ENCODE measurements around the gene CFAP299. TPM values are rescaled to one million over a fixed set of nuclear protein-coding genes. Genes with fewer than 3 reads are reported as not detected.

Gene CFAP299
- total and polyA plus RNA-seq, 2 of the 13 experiments (the other 11 are each of a cell fraction or from before 2014, with no cell fraction given), result not detected

DNA sequence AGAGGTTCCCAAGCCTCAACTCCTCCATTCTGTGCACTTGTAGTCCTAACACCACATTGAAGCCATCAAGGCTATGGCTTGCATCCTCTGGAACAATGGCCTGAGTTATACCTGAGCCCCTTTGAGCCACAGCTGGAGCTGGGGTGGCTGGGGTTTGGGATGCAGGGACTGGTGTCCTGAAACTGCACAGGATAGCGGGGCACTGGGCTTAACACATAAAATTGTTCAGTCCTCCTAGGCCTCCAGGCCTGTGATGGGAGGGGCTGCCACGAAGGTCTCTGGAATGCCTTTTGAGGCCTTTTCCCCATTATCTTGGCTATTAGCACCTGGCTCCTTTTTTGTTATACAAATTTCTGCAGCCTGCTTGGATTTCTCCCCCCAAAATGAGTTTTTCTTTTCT, 35.5 kb downstream of the CFAP299 start:
- Histone ChIP-seq H2AFZ (ENCODE audit: low read length) (no peak overlapping the region), H3K4me1 (ENCODE audit: insufficient read depth, low read length) (no peaks in the 10 kb centered on the region), H3K9ac (ENCODE audit: insufficient read depth, low read depth, low read length) (no peak overlapping the region), H3K27me3 (ENCODE audit: control insufficient read depth in 1 of 2, insufficient read depth in 2 of 2, low read length in 2 of 2) (no peaks in the 10 kb centered on the region), H3K9me3 (ENCODE audit: low read length) (peaks cover 11% of the 10 kb centered on the region), H3K27ac (ENCODE audit: extremely low read length, insufficient read depth, low read length) (no peak overlapping the region), H4K20me1 (ENCODE audit: insufficient read depth, low read length) (no peaks in the 10 kb centered on the region), H3K4me3 (replicated peaks in 1 of 3; ENCODE audit: insufficient read depth in 1 of 3, low read depth in 2 of 3, low read length in 3 of 3) (no peak overlapping the region), H3K79me2 (ENCODE audit: insufficient read depth, low read length) (no peaks in the 10 kb centered on the region), H3K4me2 (ENCODE audit: low read depth, low read length) (no peak overlapping the region), H3K36me3 (replicated peaks in 1 of 2; ENCODE audit: control insufficient read depth in 1 of 2, insufficient read depth in 2 of 2, low read length in 2 of 2) (no peaks in the 10 kb centered on the region)
- BruUV-seq (replicated peaks), result no TSS peak
- FAIRE-seq (no peak), DNase-seq (ENCODE audit: low spot score) (no peak), ATAC-seq (no peak)
- POLR2A ChIA-PET, result no interaction called here
- CTCF ChIA-PET (ENCODE audit: low intra/inter-chr PET ratio, low total read pairs), result no interaction called here
- in situ Hi-C loops (cut with HindIII; ENCODE audit: extremely low pct_ligation_motif_present, low pct_unique_long_range_greater_than_20kb), result no loop called here
- WGBS (ENCODE audit: low lambda C conversion rate), result 0% methylated on average over 1 of the region's 2 CpGs
- intact Hi-C loops (cut with micrococcal nuclease; ENCODE audit: unreplicated experiment), result no loop called here
- TF ChIP-seq SRSF1 (optimal IDR thresholded peaks at IDR 0.05; ENCODE audit: low read depth, low read length) (no peak), ZNF558 (CRISPR knock-in tag; IDR thresholded peaks at IDR 0.05; ENCODE audit: borderline replicate concordance) (no peak), CHCHD3 (CRISPR knock-in tag; IDR thresholded peaks at IDR 0.05) (no peak)
- TF ChIP-seq, protein P1, sequence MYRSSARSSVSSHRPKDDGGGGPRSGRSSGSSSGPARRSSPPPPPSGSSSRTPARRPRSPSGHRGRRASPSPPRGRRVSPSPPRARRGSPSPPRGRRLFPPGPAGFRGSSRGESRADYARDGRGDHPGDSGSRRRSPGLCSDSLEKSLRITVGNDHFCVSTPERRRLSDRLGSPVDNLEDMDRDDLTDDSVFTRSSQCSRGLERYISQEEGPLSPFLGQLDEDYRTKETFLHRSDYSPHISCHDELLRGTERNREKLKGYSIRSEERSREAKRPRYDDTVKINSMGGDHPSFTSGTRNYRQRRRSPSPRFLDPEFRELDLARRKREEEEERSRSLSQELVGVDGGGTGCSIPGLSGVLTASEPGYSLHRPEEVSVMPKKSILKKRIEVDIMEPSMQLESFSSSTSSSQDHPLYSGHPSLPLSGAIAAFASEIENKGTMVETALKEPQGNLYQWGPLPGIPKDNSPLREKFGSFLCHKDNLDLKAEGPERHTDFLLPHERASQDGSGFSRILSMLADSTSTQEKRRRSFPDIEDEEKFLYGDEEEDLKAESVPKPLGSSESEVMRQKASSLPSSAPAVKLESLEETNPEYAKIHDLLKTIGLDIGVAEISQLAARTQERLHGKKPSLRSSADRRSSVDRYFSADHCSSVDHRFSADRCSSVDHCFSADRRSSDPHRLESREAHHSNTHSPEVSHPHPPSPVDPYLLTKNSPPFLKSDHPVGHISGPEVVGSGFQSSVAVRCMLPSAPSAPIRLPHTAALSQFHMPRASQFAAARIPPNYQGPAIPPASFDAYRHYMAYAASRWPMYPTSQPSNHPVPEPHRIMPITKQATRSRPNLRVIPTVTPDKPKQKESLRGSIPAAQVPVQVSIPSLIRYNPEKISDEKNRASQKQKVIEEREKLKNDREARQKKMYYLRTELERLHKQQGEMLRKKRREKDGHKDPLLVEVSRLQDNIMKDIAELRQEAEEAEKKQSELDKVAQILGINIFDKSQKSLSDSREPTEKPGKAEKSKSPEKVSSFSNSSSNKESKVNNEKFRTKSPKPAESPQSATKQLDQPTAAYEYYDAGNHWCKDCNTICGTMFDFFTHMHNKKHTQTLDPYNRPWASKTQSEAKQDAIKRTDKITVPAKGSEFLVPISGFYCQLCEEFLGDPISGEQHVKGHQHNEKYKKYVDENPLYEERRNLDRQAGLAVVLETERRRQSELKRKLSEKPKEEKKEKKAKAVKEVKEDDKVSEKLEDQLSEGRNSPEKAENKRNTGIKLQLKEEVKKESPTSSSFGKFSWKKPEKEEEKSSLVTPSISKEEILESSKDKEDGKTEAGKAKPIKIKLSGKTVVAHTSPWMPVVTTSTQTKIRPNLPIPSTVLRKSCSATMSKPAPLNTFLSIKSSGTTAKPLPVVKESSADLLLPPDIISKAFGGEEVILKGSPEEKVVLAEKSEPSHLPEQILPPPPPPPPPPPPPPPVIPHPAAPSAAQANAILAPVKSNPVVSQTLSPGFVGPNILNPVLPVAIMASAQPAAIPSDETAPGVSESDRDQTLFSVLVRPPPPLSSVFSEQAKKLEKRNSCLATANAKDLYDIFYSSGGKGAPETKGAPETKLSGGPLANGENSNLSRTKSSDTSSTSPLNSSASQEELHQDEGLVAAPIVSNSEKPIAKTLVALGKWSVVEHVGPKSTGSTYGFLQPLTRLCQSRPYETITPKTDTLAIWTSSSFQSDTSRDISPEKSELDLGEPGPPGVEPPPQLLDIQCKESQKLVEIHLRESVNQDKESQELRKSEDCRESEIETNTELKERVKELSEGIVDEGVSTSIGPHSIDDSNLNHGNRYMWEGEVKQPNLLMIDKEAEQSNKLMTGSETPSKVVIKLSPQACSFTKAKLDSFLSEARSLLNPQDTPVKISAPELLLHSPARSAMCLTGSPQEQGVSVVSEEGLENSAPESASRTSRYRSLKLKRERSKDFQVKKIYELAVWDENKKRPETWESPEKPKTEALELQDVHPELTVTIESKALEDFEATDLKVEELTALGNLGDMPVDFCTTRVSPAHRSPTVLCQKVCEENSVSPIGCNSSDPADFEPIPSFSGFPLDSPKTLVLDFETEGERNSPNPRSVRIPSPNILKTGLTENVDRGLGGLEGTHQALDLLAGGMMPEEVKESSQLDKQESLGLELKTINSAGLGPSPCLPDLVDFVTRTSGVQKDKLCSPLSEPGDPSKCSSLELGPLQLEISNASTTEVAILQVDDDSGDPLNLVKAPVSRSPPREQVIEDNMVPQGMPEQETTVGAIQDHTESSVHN (CRISPR knock-in tag; IDR thresholded peaks at IDR 0.05), result no peak

Measured in HepG2 (cell line).